Measurements from ENCODE around the gene ZNF575. TPM values are rescaled to one million over a fixed set of nuclear protein-coding genes. Genes with fewer than 3 reads are reported as not detected.
"Not testable (repeated sequence)": the region's sequence is repeated elsewhere in the genome, so short reads cannot be mapped to it uniquely, and the experiment has no call there.

Gene ZNF575
- total RNA-seq, 1 donor from 2014 or later = 0.62 TPM

- no peak for DNase-seq
These were observed 12.3 kb downstream of the ZNF575 start for GRCh38 chr19:43545276-43545675.

GRCh38 chr19:43545981-43546380 is 13.0 kb downstream of the ZNF575 start:
- no peak for DNase-seq

- DNase-seq = no peak
These were observed 13.6 kb downstream of the ZNF575 start for GRCh38 chr19:43546581-43546980.

GRCh38 chr19:43547926-43548325 is 14.9 kb downstream of the ZNF575 start:
- DNase-seq = not testable (repeated sequence)

GRCh38 chr19:43548706-43549105 is 15.7 kb downstream of the ZNF575 start:
- DNase-seq = no peak

GRCh38 chr19:43551399-43552197 is 18.6 kb downstream of the ZNF575 start:
- no peak for DNase-seq

- no peak for DNase-seq
These were observed 19.1 kb downstream of the ZNF575 start for GRCh38 chr19:43552198-43552450.

- no peak for DNase-seq
These were observed 19.6 kb downstream of the ZNF575 start for GRCh38 chr19:43552616-43553015.

GRCh38 chr19:43553656-43554055 is 20.7 kb downstream of the ZNF575 start:
- DNase-seq = no peak

GRCh38 chr19:43554317-43554895 is 21.4 kb downstream of the ZNF575 start:
- DNase-seq = no peak

GRCh38 chr19:43555185-43555770 is 22.3 kb downstream of the ZNF575 start:
- DNase-seq = peak; percentile 65

- DNase-seq = no peak
These were observed 27.7 kb downstream of the ZNF575 start for GRCh38 chr19:43560687-43561086.

GRCh38 chr19:43561139-43561970 is 28.4 kb downstream of the ZNF575 start:
- no peak for DNase-seq

GRCh38 chr19:43562226-43562697 is 29.3 kb downstream of the ZNF575 start:
- no peak for DNase-seq

GRCh38 chr19:43562698-43563241 is 29.8 kb downstream of the ZNF575 start:
- DNase-seq = peak; percentile 84

GRCh38 chr19:43563816-43564457 is 30.9 kb downstream of the ZNF575 start:
- no peak for DNase-seq

GRCh38 chr19:43564800-43565199 is 31.8 kb downstream of the ZNF575 start:
- peak; percentile 8 for DNase-seq

- DNase-seq = no peak
These were observed 36.7 kb downstream of the ZNF575 start for GRCh38 chr19:43569657-43570056.

GRCh38 chr19:43570174-43570791 is 37.3 kb downstream of the ZNF575 start:
- DNase-seq = no peak

- DNase-seq = no peak
These were observed 39.2 kb downstream of the ZNF575 start for GRCh38 chr19:43572171-43572588.

- DNase-seq = no peak
These were observed 41.6 kb downstream of the ZNF575 start for GRCh38 chr19:43574424-43575155.
